ENCODE measurements around the gene FOXL1.

Gene FOXL1

GRCh38 chr16:86568677-86569623 lies 9.4 kb upstream of the FOXL1 start:
- DNase-seq (ENCODE audit: low read depth in 2 of 2): no peak

- no peak for DNase-seq (ENCODE audit: low read depth in 2 of 2)
Observed at GRCh38 chr16:86569701-86570447, 8.5 kb upstream of the FOXL1 start.

- DNase-seq (ENCODE audit: low read depth in 2 of 2): no peak
Observed at GRCh38 chr16:86570558-86571529, 7.5 kb upstream of the FOXL1 start.

- DNase-seq (ENCODE audit: low read depth in 2 of 2): no peak
Observed at GRCh38 chr16:86571530-86571915, 6.8 kb upstream of the FOXL1 start.

GRCh38 chr16:86572041-86572521 lies 6.3 kb upstream of the FOXL1 start:
- DNase-seq (ENCODE audit: low read depth in 2 of 2): no peak

- no peak for DNase-seq (ENCODE audit: low read depth in 2 of 2)
Observed at GRCh38 chr16:86572606-86573005, 5.7 kb upstream of the FOXL1 start.

- DNase-seq (ENCODE audit: low read depth in 2 of 2): no peak
Observed at GRCh38 chr16:86573215-86573614, 5.1 kb upstream of the FOXL1 start.

- DNase-seq (ENCODE audit: low read depth in 2 of 2): no peak
Observed at GRCh38 chr16:86573646-86574508, 4.5 kb upstream of the FOXL1 start.

GRCh38 chr16:86574646-86575045 lies 3.7 kb upstream of the FOXL1 start:
- no peak for DNase-seq (ENCODE audit: low read depth in 2 of 2)

- no peak for DNase-seq (ENCODE audit: low read depth in 2 of 2)
Observed at GRCh38 chr16:86575095-86575685, 3.2 kb upstream of the FOXL1 start.

GRCh38 chr16:86575754-86576557 lies 2.4 kb upstream of the FOXL1 start:
- DNase-seq (ENCODE audit: low read depth in 2 of 2): peak; percentile 93 to 94

GRCh38 chr16:86576591-86577313 lies 1.6 kb upstream of the FOXL1 start:
- DNase-seq (ENCODE audit: low read depth in 2 of 2): no peak

GRCh38 chr16:86577314-86577971 lies 906 bp upstream of the FOXL1 start:
- DNase-seq (ENCODE audit: low read depth in 2 of 2): no peak

- DNase-seq (ENCODE audit: low read depth in 2 of 2): no peak
Observed at GRCh38 chr16:86578611-86579267, 390 bp downstream of the FOXL1 start.

- no peak for DNase-seq (ENCODE audit: low read depth in 2 of 2)
Observed at GRCh38 chr16:86579268-86580062, 1.1 kb downstream of the FOXL1 start.

- DNase-seq (ENCODE audit: low read depth in 2 of 2): no peak
Observed at GRCh38 chr16:86580063-86580790, 1.9 kb downstream of the FOXL1 start.
